Dendritic cell treated with granulocyte-macrophage colony-stimulating factor and Interleukin-4, amounts not matched to agents 40 ng/mL and 50 ng/mL, for 4 days (primary cell): ENCODE measurements around the gene ELF4.
"Not testable (repeated sequence)": the region's sequence is repeated elsewhere in the genome, so short reads cannot be mapped to it uniquely, and the experiment has no call there.

Source experiments
- H3K27ac Mint-ChIP-seq: one replicate; pipeline ENCODE4 v1.8.0; 2022; ENCODE audit warnings: mild to moderate bottlenecking, mixed read lengths
- H3K27me3 Mint-ChIP-seq: one replicate; pipeline ENCODE4 v1.8.0; 2022; ENCODE audit warnings: mild to moderate bottlenecking, mixed read lengths
- H3K36me3 Mint-ChIP-seq: one replicate; pipeline ENCODE4 v1.8.0; 2022; ENCODE audit warnings: low read depth, mixed read lengths
- H3K4me1 Mint-ChIP-seq: one replicate; pipeline ENCODE4 v1.8.0; 2022; ENCODE audit warnings: low read depth, mixed read lengths
- H3K4me3 Mint-ChIP-seq: one replicate; pipeline ENCODE4 v1.8.0; 2022; ENCODE audit warnings: mild to moderate bottlenecking, moderate library complexity, mixed read lengths
- H3K9me3 Mint-ChIP-seq: one replicate; pipeline ENCODE4 v1.8.0; 2022; ENCODE audit warnings: mixed read lengths
- intact Hi-C: fragments of 100-400 bp; cut with micrococcal nuclease; formaldehyde crosslinking; loops from one replicate; pipeline ENCODE4 v1.15.0; 2022

Gene ELF4

GRCh38 chrX:130120746-130121504 lies 10.6 kb upstream of the ELF4 start:
- no peaks in the 10 kb centered on the region for H3K9me3 Mint-ChIP-seq
- H3K27me3 Mint-ChIP-seq = no peaks in the 10 kb centered on the region
- peak overlapping the region; percentile 74 for H3K4me3 Mint-ChIP-seq
- peaks cover 53% of the 10 kb centered on the region for H3K4me1 Mint-ChIP-seq
- peaks cover 32% of the 10 kb centered on the region for H3K36me3 Mint-ChIP-seq
- intact Hi-C loops = loop anchor here (1.0 kb wide), 1 partner anchor 39 kb away; no protein-coding TSS in a partner anchor
- H3K27ac Mint-ChIP-seq = peak overlapping the region; percentile 89

DNA sequence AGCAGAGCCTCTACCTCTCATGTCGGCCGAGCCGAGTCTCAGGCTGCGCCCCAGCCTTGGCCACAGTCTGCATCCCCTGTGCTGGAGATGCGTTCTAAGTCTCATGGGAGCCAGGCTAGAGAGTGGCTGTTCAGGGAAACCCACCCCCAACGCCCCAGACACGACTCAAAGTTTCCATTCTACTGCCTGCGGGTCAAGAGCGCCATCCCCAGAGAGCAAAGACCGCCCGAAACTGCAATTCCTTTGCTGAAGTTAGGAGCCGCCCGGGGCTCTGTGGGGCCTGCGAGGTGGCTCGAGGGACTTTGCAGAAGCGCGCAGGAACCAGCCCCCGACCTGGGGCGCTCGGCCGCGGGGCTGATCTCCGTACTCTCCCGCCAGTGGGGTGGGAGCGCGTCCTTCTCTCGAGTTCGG lies 10.0 kb upstream of the ELF4 start:
- Mint-ChIP-seq H3K4me3 (peak overlapping the region; percentile 74), H3K9me3 (no peaks in the 10 kb centered on the region), H3K27me3 (no peaks in the 10 kb centered on the region), H3K4me1 (peaks cover 57% of the 10 kb centered on the region), H3K27ac (peak overlapping the region; percentile 89), H3K36me3 (peaks cover 26% of the 10 kb centered on the region)
- intact Hi-C loops = loop anchor here (1.0 kb wide), 1 partner anchor 38 kb away; no protein-coding TSS in a partner anchor

GRCh38 chrX:130119312-130119898 lies 9.1 kb upstream of the ELF4 start:
- intact Hi-C loops = no loop called here
- H3K4me3 Mint-ChIP-seq = no peak overlapping the region
- peaks cover 2% of the 10 kb centered on the region for H3K27me3 Mint-ChIP-seq
- peaks cover 17% of the 10 kb centered on the region for H3K36me3 Mint-ChIP-seq
- H3K9me3 Mint-ChIP-seq = no peaks in the 10 kb centered on the region
- H3K27ac Mint-ChIP-seq = peak overlapping the region; percentile 43
- peaks cover 64% of the 10 kb centered on the region for H3K4me1 Mint-ChIP-seq

DNA sequence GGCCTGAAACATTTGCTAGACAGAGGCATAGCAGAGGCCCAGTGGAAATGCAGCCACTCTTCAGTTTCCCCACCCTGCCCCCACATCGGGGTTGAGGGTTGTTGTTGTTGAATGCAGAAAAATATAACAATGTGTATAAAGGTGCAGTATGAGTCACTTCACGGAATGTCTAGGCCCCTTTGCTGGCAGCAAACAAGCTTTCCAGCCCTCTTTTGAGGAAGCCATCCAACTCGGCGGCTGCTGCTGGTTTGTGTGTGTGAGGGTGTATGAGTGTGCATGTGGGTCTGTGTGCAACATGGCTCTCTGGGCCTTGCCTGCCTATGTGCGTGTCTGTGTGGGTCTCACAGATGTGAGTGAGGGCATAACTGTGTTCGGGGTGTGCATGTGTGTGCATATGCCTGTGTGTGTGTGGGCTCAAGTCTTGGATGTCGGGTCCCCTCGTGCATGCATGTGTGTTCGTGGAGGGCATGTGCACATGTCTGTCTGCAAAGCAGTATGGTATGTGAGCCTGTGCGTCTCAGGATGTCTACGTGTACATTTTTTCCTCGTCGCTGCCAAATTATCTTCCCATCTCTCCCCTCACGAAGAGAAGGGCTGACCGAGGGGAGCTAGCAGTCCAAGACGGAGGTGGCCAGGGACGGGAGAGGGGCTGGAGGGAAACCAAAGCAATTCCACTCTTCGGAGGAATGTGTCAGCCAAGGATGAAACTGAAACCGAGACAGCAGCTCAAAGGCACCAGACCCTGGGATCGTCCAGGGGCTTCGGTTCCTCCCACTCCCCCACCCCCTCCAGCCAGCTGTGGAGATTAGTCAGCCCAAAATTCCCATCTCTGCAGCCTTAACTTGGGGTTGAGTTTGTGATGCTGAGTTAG lies 8.4 kb upstream of the ELF4 start:
- Mint-ChIP-seq H3K4me3 (no peak overlapping the region), H3K27ac (peak overlapping the region; percentile 43)

GRCh38 chrX:130117166-130117565 lies 6.9 kb upstream of the ELF4 start:
- Mint-ChIP-seq H3K9me3 (no peaks in the 10 kb centered on the region), H3K27ac (peak overlapping the region; percentile 43), H3K27me3 (peaks cover 2% of the 10 kb centered on the region), H3K36me3 (peaks cover 4% of the 10 kb centered on the region), H3K4me3 (no peak overlapping the region), H3K4me1 (peaks cover 61% of the 10 kb centered on the region)
- intact Hi-C loops = no loop called here

More for the DNA sequence above, 8.4 kb upstream of the ELF4 start:
- H3K36me3 Mint-ChIP-seq = peaks cover 13% of the 10 kb centered on the region
- H3K9me3 Mint-ChIP-seq = no peaks in the 10 kb centered on the region
- H3K4me1 Mint-ChIP-seq = peaks cover 68% of the 10 kb centered on the region
- intact Hi-C loops = no loop called here
- H3K27me3 Mint-ChIP-seq = peaks cover 2% of the 10 kb centered on the region

DNA sequence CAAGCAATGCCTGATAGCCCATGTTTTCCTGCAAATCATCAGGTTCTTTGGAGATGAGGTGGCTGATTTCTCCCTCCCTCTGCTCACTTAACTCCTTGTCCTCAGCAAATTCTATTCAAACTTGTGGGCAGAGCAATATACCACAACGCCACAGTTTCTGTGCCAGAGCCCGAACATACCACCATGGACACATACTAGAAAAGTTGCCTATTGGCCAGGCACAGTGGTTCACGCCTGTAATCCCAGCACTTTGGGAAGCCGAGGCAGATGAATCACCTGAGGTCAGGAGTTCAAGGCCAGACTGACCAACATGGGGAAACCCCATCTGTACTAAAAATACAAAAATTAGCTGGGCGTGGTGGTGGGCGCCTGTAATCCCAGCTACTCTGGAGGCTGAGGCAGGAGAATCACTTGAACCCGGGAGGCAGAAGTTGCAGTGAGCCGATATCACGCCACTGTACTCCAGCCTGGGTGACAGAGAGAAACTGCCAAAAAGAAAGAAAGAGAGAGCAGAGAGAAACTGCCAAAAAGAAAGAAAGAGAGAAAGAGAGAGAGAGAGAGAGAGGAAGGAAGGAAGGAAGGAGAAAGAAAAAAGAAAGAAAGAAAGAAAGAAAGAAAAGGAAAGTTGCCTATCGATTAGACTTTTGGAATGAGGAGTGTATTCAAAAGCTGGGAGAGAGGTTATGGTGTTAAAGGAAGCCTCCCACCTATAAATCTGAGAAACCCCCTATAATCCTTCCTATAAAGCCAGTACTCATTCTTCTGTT lies 5.0 kb upstream of the ELF4 start:
- H3K9me3 Mint-ChIP-seq, H3K36me3 Mint-ChIP-seq, H3K27ac Mint-ChIP-seq, intact Hi-C loops, H3K4me3 Mint-ChIP-seq, H3K27me3 Mint-ChIP-seq: not testable (repeated sequence)
- peaks cover 63% of the 10 kb centered on the region for H3K4me1 Mint-ChIP-seq

DNA sequence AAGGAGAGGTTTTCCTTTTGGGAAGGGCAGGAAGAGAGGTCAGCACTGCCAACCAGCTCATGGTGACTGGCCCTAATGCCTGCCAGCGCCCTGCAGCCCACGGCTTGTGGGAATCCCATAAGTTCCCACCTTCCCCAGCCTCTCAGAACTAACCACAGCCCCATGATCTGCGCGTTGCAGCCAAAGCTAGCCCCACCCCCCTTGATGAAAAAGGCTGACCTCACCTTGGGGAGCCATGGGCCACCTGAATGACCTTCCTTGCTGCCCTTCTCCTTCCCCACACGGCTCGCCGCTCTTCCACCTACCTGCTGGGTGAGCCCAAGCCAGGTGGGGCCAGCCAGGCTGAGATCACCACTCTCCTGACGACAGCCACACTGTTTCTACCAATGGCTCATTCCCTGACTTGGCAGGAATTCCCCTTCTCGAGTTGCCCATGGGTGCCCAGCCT lies 3.9 kb upstream of the ELF4 start:
- Mint-ChIP-seq H3K9me3 (no peaks in the 10 kb centered on the region), H3K27me3 (peaks cover 2% of the 10 kb centered on the region), H3K27ac (peak overlapping the region; percentile 67), H3K4me1 (peaks cover 56% of the 10 kb centered on the region), H3K36me3 (peaks cover 11% of the 10 kb centered on the region), H3K4me3 (no peak overlapping the region)
- intact Hi-C loops = no loop called here

DNA sequence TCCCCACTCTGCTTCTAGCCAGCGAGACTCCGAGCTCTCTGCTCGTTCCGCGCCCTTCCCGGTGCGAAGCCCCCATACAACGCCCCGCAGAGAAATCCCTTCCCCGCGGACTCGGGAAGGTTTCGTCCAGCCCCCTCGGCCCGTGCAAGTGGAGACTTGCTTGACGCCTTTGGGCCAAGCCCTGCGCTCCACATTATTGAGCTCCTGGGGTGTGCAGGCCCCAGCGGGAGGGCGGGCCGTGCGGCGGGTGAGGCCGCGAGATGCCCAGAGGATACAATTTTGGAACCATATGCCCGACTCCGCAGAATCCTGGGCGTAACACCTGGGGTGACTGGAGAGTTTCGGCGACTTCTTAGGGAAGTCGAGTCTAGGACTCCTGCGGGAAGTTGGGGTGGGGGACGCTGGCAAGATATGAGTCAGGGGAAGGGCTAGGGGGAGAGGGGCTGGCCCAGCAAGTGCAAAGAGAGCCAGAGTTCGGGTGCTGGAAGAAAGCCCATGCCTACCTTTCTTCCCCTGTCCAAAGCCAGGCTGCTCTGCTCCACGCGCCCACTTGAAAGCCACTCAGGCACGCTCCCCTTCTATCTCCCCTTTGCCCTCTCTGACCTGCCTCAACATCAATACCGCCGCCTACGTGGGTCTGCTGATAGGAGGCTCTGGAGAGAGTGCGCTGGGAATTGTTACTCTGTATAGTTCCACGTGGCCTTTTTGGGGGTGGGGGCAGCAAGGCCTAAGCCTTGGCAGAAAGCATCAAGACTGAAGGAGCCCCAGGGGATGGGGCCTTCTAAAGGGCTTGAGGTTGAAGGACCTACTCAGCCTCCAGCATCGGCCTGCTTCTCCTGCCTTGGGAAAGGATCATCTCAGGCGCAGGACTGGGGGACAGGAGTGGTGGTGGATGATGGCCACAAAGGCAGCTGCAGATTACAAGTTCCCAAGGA lies 1.2 kb upstream of the ELF4 start:
- intact Hi-C loops = no loop called here
- Mint-ChIP-seq H3K4me3 (peak overlapping the region; percentile 63), H3K9me3 (no peaks in the 10 kb centered on the region), H3K27ac (peak overlapping the region; percentile 65), H3K27me3 (peaks cover 2% of the 10 kb centered on the region), H3K4me1 (peaks cover 58% of the 10 kb centered on the region), H3K36me3 (peaks cover 26% of the 10 kb centered on the region)

DNA sequence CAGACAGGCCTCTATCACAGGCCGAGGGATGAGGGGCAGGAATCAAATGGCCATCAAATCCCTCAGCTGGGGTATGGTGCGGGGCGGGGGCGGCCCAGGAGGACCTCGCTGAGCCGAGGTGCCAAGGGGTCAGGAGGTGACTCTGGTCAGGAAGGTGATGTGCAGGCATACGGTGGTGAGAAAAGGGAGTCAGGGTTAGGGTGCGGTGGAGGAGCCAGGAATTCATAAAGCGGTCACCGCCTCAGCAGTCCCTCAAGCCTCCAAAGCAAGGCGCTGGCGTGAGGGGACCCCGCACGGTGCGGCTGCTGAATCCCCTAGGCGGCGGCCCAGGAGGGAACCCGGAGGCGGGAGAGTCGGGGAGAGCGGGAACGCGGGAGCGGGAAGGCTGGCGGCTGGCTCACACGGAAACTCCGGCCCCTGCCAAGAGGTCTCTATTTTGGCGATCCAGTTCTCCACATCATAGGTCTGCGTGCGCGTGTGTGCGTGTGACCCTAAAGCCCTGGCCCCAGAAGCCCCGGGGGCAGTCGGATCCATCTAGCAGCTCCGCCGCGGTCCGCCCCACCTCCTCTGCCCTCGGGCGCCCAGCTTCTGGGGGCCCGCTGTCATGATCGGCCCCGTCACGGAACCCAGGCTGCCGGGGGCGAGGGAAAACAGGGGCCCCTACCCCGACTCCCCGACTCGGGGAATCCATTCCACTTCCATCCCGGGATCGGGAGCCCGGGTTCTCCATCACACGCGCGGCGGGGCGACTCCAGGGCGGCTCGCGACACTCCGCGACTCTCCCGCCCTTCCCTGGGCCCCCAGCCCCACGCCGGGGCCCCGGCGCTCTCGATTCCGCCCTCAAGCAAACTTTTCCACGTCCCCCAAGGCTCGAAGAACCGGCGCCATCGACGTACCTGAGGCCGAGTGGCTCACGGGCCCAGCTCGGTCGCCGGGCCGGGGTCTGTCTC lies 593 bp downstream of the ELF4 start:
- intact Hi-C loops = loop anchor here (1.0 kb wide), 1 partner anchor 27 kb away; no protein-coding TSS in a partner anchor
- Mint-ChIP-seq H3K36me3 (peaks cover 42% of the 10 kb centered on the region), H3K27ac (peak overlapping the region; percentile 96), H3K9me3 (no peaks in the 10 kb centered on the region), H3K4me1 (peaks cover 66% of the 10 kb centered on the region), H3K4me3 (peak overlapping the region; percentile 97), H3K27me3 (peaks cover 2% of the 10 kb centered on the region)

DNA sequence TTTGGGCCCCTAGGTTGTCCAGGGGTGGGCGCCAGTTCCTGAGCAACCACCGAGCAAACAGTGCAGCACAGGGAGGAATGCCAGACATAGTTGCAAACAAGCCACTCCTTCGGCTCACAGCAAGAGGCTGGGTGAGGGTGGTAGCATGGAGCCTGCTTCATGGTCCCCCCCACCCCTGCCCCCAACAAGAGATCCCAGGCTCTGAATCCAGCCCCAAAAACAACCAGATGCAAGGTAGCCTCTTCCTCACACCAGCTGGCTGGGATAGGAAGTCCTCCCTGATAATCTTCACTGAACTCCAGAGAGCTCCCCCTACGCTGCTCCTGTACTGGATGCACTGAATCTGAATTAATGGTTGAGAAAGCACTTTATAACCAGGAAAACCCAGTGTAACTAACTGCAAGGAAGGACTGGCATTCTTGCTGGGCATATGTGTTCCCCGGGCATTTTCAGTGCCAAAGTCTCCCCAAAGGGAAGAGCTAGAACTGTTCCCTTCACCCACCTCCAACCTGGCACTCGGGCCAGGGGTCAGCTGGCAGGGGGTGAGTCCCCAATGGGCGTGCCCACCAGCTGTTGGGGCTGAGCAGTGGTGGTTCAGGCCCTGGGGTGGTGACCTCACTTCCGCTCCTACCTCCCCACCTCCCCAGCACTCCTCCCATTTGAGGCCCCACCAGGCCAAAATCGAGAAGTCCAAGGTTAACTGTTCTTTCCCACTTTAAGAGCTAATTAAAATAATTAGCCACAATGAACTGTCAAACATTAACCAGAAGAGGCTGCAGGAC lies 1.5 kb downstream of the ELF4 start:
- intact Hi-C loops = no loop called here
- H3K36me3 Mint-ChIP-seq = peaks cover 48% of the 10 kb centered on the region
- H3K9me3 Mint-ChIP-seq = no peaks in the 10 kb centered on the region
- peak overlapping the region; percentile 97 for H3K4me3 Mint-ChIP-seq
- no peaks in the 10 kb centered on the region for H3K27me3 Mint-ChIP-seq
- H3K4me1 Mint-ChIP-seq = peaks cover 65% of the 10 kb centered on the region
- H3K27ac Mint-ChIP-seq = peak overlapping the region; percentile 96

DNA sequence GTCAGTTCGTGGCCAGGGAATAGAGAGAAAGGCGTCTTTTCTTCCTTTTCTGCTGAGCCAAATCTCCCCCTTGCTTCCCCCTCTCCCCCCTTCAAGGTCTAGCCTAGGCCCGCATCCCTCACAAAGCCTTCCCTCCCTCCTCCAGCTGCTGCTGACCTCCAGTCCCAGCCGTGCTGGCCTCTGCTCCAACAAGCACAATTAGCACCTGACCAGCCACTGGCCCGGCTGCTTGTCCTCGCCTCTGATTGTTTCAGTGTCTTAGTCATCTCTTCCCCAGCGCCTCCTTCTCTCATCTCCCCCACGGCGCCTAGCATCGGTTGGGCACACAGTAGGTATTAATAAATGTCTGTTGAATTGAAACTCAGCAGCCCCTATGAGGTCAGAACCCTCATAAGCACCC lies 4.2 kb downstream of the ELF4 start:
- Mint-ChIP-seq H3K27ac (peak overlapping the region; percentile 29), H3K27me3 (no peaks in the 10 kb centered on the region), H3K36me3 (peaks cover 67% of the 10 kb centered on the region), H3K9me3 (no peaks in the 10 kb centered on the region), H3K4me3 (peak overlapping the region; percentile 46), H3K4me1 (peaks cover 72% of the 10 kb centered on the region)
- intact Hi-C loops = no loop called here
